BJ (cell line): ENCODE measurements around the gene SND1. TPM values are rescaled to one million over a fixed set of nuclear protein-coding genes. Genes with fewer than 3 reads are reported as not detected.

Experiments
- CTCF ChIA-PET: fragments of 350-600 bp; formaldehyde crosslinking; extraction: SDS; loops from one replicate; lab custom pipeline; 2021; ENCODE audit warnings: antibody characterized with exemption, inconsistent platforms; lab: Yijun Ruan, JAX
- POLR2A ChIA-PET: fragments of 300-600 bp; sonication (Branson Sonifier 250); formaldehyde crosslinking; extraction: SDS; loops from one replicate; lab custom pipeline; 2021; ENCODE audit warnings: antibody characterized with exemption; lab: Charles Lee
- DNase-seq: peaks from one replicate; pipeline ENCODE4 v3.0.0-alpha.2; 2011; ENCODE audit warnings: low read depth
- H3K27me3 ChIP-seq: 2 replicates; pipeline ENCODE4 v1.6.0; 2011; ENCODE audit warnings: low read length; ENCODE audit not compliant: control insufficient read depth, insufficient read depth
- H3K36me3 ChIP-seq: 2 replicates; pipeline ENCODE4 v1.5.1; 2011; ENCODE audit warnings: low read length; ENCODE audit not compliant: control insufficient read depth, insufficient read depth
- H3K4me3 ChIP-seq: 2 replicates; pipeline ENCODE4 v1.5.1; 2011; ENCODE audit warnings: low read depth, mild to moderate bottlenecking, control low read depth, low read length
- polyA plus RNA-seq: library from polyadenylated mRNA; depleted of rRNA; stranded (reverse); fragments of >200 nt; gene quantifications from 2 replicates; pipeline ENCODE4 v1.2.3, GENCODE V29; 2011
- TF ChIP-seq, protein P1 (sequence below): IDR thresholded peaks from 2 replicates; pipeline ENCODE4 v1.5.1; 2011; ENCODE audit warnings: low read depth, mild to moderate bottlenecking, control low read depth, inconsistent platforms, low read length, moderate library complexity; ENCODE audit not compliant: insufficient read depth

The SND1 gene
- polyA plus RNA-seq, 1 experiment = 203 TPM

DNA sequence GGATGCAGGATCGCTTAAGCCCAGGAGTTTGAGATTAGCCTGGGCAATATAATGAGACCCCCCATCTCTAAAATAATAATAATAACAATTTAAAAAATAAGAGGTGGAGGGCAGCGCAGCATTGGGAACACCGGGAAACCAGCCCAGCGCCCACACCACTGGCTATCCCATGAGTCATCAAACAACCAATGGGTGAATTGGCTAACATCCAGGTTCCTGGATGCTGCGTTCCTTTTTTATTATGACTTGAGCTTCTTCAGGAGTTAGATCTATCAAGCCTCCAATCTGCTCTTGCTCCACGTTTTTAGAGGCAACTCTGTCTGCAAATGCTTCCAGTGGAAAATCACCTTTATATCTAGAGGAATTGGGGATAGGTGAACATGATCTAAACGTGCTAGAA is 389.2 kb downstream of the SND1 start:
- H3K4me3 ChIP-seq = no peak overlapping the region
- POLR2A ChIA-PET = interaction anchor here (0.6 kb wide), 1 partner anchor 124 kb away, joined by 3 read pairs; no protein-coding TSS in a partner anchor
- no peak for DNase-seq
- TF ChIP-seq, protein P1, sequence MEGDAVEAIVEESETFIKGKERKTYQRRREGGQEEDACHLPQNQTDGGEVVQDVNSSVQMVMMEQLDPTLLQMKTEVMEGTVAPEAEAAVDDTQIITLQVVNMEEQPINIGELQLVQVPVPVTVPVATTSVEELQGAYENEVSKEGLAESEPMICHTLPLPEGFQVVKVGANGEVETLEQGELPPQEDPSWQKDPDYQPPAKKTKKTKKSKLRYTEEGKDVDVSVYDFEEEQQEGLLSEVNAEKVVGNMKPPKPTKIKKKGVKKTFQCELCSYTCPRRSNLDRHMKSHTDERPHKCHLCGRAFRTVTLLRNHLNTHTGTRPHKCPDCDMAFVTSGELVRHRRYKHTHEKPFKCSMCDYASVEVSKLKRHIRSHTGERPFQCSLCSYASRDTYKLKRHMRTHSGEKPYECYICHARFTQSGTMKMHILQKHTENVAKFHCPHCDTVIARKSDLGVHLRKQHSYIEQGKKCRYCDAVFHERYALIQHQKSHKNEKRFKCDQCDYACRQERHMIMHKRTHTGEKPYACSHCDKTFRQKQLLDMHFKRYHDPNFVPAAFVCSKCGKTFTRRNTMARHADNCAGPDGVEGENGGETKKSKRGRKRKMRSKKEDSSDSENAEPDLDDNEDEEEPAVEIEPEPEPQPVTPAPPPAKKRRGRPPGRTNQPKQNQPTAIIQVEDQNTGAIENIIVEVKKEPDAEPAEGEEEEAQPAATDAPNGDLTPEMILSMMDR = no peak
- no peaks in the 10 kb centered on the region for H3K36me3 ChIP-seq
- CTCF ChIA-PET = interaction anchor here (0.7 to 1.4 kb wide), 4 partner anchors 11 to 333 kb away, joined by 3 to 5 read pairs (median 3); partner anchors contain the start of gene LRRC4
- H3K27me3 ChIP-seq = no peaks in the 10 kb centered on the region

DNA sequence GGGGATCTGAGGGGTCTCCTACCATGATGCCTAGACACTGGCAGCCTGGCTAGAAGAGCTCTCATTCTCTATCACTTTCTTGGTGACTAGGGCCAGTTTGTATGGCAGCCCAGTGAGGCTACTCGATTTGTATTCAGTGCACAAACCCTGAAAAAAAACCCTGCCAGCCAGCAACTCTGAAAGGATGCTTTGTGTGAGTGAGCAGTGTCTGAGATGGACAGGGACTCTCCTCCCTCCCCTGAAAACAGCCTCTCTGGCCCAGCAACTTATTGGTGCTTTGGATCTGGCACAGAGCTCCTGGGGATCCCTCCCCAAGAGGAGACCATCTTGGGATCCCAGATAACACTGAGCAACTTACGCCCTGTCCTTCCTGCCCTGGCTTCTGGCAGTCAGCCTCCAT is 390.0 kb downstream of the SND1 start:
- DNase-seq = no peak
- TF ChIP-seq, protein P1 = no peak
- H3K36me3 ChIP-seq = no peaks in the 10 kb centered on the region
- ChIA-PET POLR2A (no interaction called here), CTCF (interaction anchor here (1.4 kb wide), 1 partner anchor 11 kb away, joined by 5 read pairs; the partner anchor contains the start of gene LRRC4)
- no peaks in the 10 kb centered on the region for H3K27me3 ChIP-seq
- no peak overlapping the region for H3K4me3 ChIP-seq

DNA sequence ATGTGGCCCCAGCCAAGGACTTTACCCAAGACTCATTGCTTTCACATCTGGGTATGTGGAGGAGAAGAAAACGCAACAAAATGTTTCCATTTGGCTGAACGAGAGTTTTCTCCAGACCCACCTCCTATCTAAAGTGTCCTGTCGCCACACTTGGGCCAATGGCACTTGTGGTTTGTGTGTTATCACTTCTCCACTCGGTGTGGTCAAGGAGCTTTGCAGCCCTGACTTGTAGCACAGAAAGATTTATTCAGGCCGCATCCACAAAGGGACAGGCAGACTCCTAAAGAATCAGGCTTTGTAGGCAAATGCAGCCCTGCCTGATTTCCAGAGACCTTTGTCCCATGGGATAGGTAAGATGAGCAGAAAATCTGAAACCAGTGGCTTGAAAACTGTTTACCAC is 392.1 kb downstream of the SND1 start:
- H3K36me3 ChIP-seq = no peaks in the 10 kb centered on the region
- H3K27me3 ChIP-seq = no peaks in the 10 kb centered on the region
- POLR2A ChIA-PET = no interaction called here
- DNase-seq = no peak
- H3K4me3 ChIP-seq = no peak overlapping the region
- CTCF ChIA-PET = interaction anchor here (1.4 kb wide), 1 partner anchor 9 kb away, joined by 7 read pairs; no protein-coding TSS in a partner anchor
- TF ChIP-seq, protein P1 = no peak

DNA sequence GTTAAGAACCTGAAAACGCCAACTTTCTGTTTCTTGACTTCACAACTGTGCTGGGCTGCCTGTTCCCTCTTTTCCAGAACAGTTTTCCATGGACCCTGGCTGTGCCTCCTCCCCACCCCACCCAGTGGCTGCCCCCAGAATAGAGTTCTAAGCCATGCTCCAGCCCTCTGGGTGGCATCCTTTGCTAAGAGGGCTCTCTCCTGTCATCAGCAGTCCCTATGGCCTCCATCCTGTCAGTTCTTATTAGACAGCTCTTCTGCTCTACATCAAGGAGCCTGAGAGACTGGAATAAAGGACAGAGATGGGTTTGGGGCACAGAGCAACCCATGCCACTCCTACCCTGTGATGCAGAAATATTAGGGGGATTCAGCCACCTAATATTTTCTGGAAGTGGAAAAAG is 393.2 kb downstream of the SND1 start:
- Histone ChIP-seq H3K36me3 (no peaks in the 10 kb centered on the region), H3K4me3 (no peak overlapping the region), H3K27me3 (no peaks in the 10 kb centered on the region)
- TF ChIP-seq, protein P1 = no peak
- CTCF ChIA-PET = interaction anchor here (0.8 to 1.2 kb wide), 3 partner anchors 13 to 459 kb away, joined by 3 read pairs; partner anchors contain the start of gene LRRC4
- DNase-seq = no peak
- POLR2A ChIA-PET = no interaction called here

DNA sequence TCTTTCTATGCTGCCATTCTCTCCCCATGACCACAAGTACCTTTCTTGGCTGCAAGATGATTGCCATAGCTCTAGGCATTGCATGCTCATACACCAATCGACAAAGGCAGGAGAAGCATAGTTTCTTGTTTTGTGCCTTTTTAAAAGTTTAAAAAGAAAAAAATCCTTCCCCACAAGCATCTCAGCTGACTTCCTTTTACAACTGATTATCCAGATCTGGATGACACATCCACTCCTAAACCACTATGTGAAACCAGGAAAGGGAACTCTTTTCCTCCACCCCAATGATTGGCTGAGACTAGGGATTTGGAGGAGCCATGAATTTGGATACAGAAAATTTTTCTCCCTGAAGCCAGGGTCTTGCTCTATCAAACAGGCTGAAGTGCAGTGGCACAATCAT is 393.8 kb downstream of the SND1 start:
- ChIA-PET POLR2A (no interaction called here), CTCF (interaction anchor here (0.9 to 1.2 kb wide), 2 partner anchors 15 to 460 kb away, joined by 3 read pairs; partner anchors contain the start of gene LRRC4)
- H3K4me3 ChIP-seq = no peak overlapping the region
- no peak for DNase-seq
- TF ChIP-seq, protein P1 = no peak
- no peaks in the 10 kb centered on the region for H3K36me3 ChIP-seq
- H3K27me3 ChIP-seq = no peaks in the 10 kb centered on the region
